Islet of Langerhans (tissue), 1 donor: ENCODE results near the gene NXF3.
"Not testable (repeated sequence)": the region's sequence is repeated elsewhere in the genome, so short reads cannot be mapped to it uniquely, and the experiment has no call there.

Source experiments
- FAIRE-seq: peaks from one replicate; lab custom pipeline; 2011; peaks lifted over from hg19 to GRCh38; lab: Jason Lieb, UNC

Gene NXF3

GRCh38 chrX:103051260-103051789, 41.6 kb downstream of the NXF3 start:
- FAIRE-seq: no peak

- not testable (repeated sequence) for FAIRE-seq
These were observed 59.6 kb downstream of the NXF3 start for GRCh38 chrX:103033371-103033770.
